Keratinocyte (primary cell): Measurements from ENCODE around the gene B9D2. TPM values are rescaled to one million over a fixed set of nuclear protein-coding genes. Genes with fewer than 3 reads are reported as not detected.
"Not testable (repeated sequence)": the region's sequence is repeated elsewhere in the genome, so short reads cannot be mapped to it uniquely, and the experiment has no call there.

Source experiments
- DNase-seq: peaks from one replicate; pipeline ENCODE4 v3.0.0-alpha.2; 2011; ENCODE audit warnings: low read depth, missing footprints, low spot score
- FAIRE-seq: peaks from 2 replicates; lab custom pipeline; 2011; peaks lifted over from hg19 to GRCh38; lab: Jason Lieb, UNC
- H2AFZ ChIP-seq: 2 replicates; pipeline ENCODE4 v1.6.0; 2012; ENCODE audit warnings: low read length, control low read depth, inconsistent platforms; ENCODE audit not compliant: control insufficient read depth
- H3K27ac ChIP-seq: 2 replicates; pipeline ENCODE4 v1.5.1; 2011; ENCODE audit warnings: low read length; ENCODE audit not compliant: control insufficient read depth, insufficient read depth
- H3K27me3 ChIP-seq: 3 replicates; pipeline ENCODE4 v1.6.0; 2011; ENCODE audit warnings: low read length; ENCODE audit not compliant: control insufficient read depth, insufficient read depth; ENCODE audit errors: extremely low read depth
- H3K36me3 ChIP-seq, 2 experiments: 2 replicates in 1 of 2; 3 replicates in 1 of 2; pipeline ENCODE4 v1.5.1; 2011; ENCODE audit warnings: low read length in 2 of 2, mild to moderate bottlenecking in 1 of 2; ENCODE audit not compliant: control insufficient read depth in 2 of 2, insufficient read depth in 2 of 2; ENCODE audit errors: extremely low read depth in 1 of 2
- H3K4me1 ChIP-seq: 3 replicates; pipeline ENCODE4 v1.5.1; 2011; ENCODE audit warnings: low read length; ENCODE audit not compliant: control insufficient read depth, insufficient read depth; ENCODE audit errors: extremely low read depth
- H3K4me2 ChIP-seq: 3 replicates; pipeline ENCODE4 v1.6.0; 2011; ENCODE audit warnings: low read depth, low read length; ENCODE audit not compliant: control insufficient read depth, insufficient read depth; ENCODE audit errors: extremely low read depth
- H3K4me3 ChIP-seq, 3 experiments: fragments of 200-600 bp in 1 of 3; sonication (generic) in 1 of 3; 2 replicates in 2 of 3; 3 replicates in 1 of 3; pipeline ENCODE4 v1.5.1; 2011 to 2016; ENCODE audit warnings: low read length in 3 of 3, mild to moderate bottlenecking in 3 of 3, control low read depth in 2 of 3, inconsistent platforms in 1 of 3, low read depth in 1 of 3, mixed read lengths in 1 of 3, mixed run types in 1 of 3, moderate library complexity in 1 of 3; ENCODE audit not compliant: control insufficient read depth in 2 of 3, insufficient read depth in 2 of 3; ENCODE audit errors: extremely low read depth in 1 of 3
- H3K79me2 ChIP-seq: 2 replicates; pipeline ENCODE4 v1.6.0; 2012; ENCODE audit warnings: low read length; ENCODE audit not compliant: control insufficient read depth, insufficient read depth
- H3K9ac ChIP-seq: 3 replicates; pipeline ENCODE4 v1.6.0; 2011; ENCODE audit warnings: low read length; ENCODE audit not compliant: control insufficient read depth, insufficient read depth; ENCODE audit errors: extremely low read depth
- H3K9me1 ChIP-seq: 3 replicates; pipeline ENCODE4 v1.6.0; 2011; ENCODE audit warnings: low read length; ENCODE audit not compliant: control insufficient read depth, insufficient read depth; ENCODE audit errors: extremely low read depth
- H3K9me3 ChIP-seq: 2 replicates; pipeline ENCODE4 v1.5.1; 2012; ENCODE audit warnings: low read depth, low read length; ENCODE audit not compliant: control insufficient read depth
- H4K20me1 ChIP-seq: 3 replicates; pipeline ENCODE4 v1.6.0; 2011; ENCODE audit warnings: low read length; ENCODE audit not compliant: control insufficient read depth, insufficient read depth; ENCODE audit errors: extremely low read depth
- CTCF ChIP-seq, 3 experiments: IDR thresholded peaks in 1 of 3; conservative IDR thresholded peaks in 1 of 3; optimal IDR thresholded peaks in 1 of 3; 2 replicates in 2 of 3; 3 replicates in 1 of 3; pipeline versions ENCODE3 to v1.5.1; 2011; ENCODE audit warnings: low read length in 3 of 3, mild to moderate bottlenecking in 3 of 3, moderate library complexity in 2 of 3, control low read depth in 1 of 3, inconsistent platforms in 1 of 3; ENCODE audit not compliant: insufficient read depth in 2 of 3; ENCODE audit errors: extremely low read depth in 1 of 3
- EZH2 ChIP-seq: IDR thresholded peaks from one replicate; pipeline ENCODE4 v1.6.1; 2012; ENCODE audit warnings: inconsistent platforms, mild to moderate bottlenecking, low read length, moderate library complexity
- dilution Hi-C: fragments of 300-500 bp; cut with MboI; formaldehyde crosslinking; loops from one replicate; pipeline ENCODE4 v1.7.0; 2020; ENCODE audit warnings: low sequenced_read_pairs; ENCODE audit not compliant: extremely low pct_ligation_motif_present
- polyA plus RNA-seq, 5 experiments: library from polyadenylated mRNA; depleted of rRNA in 3 of 5; stranded (reverse) in 3 of 5; stranded (forward) in 1 of 5; unstranded in 1 of 5; fragments of >200 nt; gene quantifications; 1 replicate in 1 of 5; 2 replicates in 3 of 5; 3 replicates in 1 of 5; pipeline versions ENCODE4 v1.2.1 to v1.2.3, GENCODE V29; 2011 to 2012; ENCODE audit warnings: missing spikeins in 2 of 5, low read depth in 1 of 5, low replicate concordance in 1 of 5

The B9D2 gene
- polyA plus RNA-seq, 1 donor (not counting 4 experiments of a cell fraction or from before 2014, with no cell fraction given) = 2.8 TPM

GRCh38 chr19:41350735-41351338 lies 13.1 kb downstream of the B9D2 start:
- H3K27me3 ChIP-seq = no peaks in the 10 kb centered on the region
- peaks cover 37% of the 10 kb centered on the region for H3K79me2 ChIP-seq
- no peaks in the 10 kb centered on the region for H3K9me3 ChIP-seq
- H4K20me1 ChIP-seq = peaks cover 3% of the 10 kb centered on the region
- H3K4me3 ChIP-seq = peak overlapping the region; percentile 68 to 87 (median 86)
- H2AFZ ChIP-seq = peak overlapping the region; percentile 50
- FAIRE-seq = peak; percentile 74
- peaks cover 5% of the 10 kb centered on the region for H3K9me1 ChIP-seq
- peak overlapping the region; percentile 99 for H3K4me2 ChIP-seq
- H3K9ac ChIP-seq = peak overlapping the region; percentile 77
- no peak for DNase-seq
- dilution Hi-C loops = no loop called here
- H3K36me3 ChIP-seq = peaks cover 4 to 22% of the 10 kb centered on the region in 2 experiments
- H3K27ac ChIP-seq = peak overlapping the region; percentile 69
- no peak for TF ChIP-seq CTCF (optimal IDR thresholded peaks at IDR 0.05 in 1 of 3, IDR thresholded peaks at IDR 0.05 in 1 of 3, conservative IDR thresholded peaks at IDR 0.05 in 1 of 3; ENCODE audit: extremely low read depth in 1 of 3, insufficient read depth in 2 of 3, low read length in 3 of 3)
- no peak for TF ChIP-seq EZH2
- peaks cover 7% of the 10 kb centered on the region for H3K4me1 ChIP-seq

GRCh38 chr19:41346916-41347315 lies 17.0 kb downstream of the B9D2 start:
- H3K4me2 ChIP-seq, DNase-seq, FAIRE-seq, H3K27me3 ChIP-seq, H3K4me1 ChIP-seq, H3K4me3 ChIP-seq, H3K9me1 ChIP-seq, H3K9ac ChIP-seq, H3K27ac ChIP-seq, H4K20me1 ChIP-seq, H2AFZ ChIP-seq, dilution Hi-C loops, H3K9me3 ChIP-seq: not testable (repeated sequence)
- Histone ChIP-seq H3K79me2 (peaks cover 25% of the 10 kb centered on the region), H3K36me3 (peaks cover 23 to 25% of the 10 kb centered on the region in 2 experiments)

GRCh38 chr19:41344162-41344561 lies 19.8 kb downstream of the B9D2 start:
- Histone ChIP-seq H3K27ac (no peak overlapping the region), H4K20me1 (no peaks in the 10 kb centered on the region), H3K9ac (no peak overlapping the region), H3K4me1 (no peaks in the 10 kb centered on the region), H3K36me3 (peaks cover 26 to 33% of the 10 kb centered on the region in 2 experiments), H3K79me2 (peaks cover 4% of the 10 kb centered on the region), H3K4me3 (no peak overlapping the region), H3K27me3 (no peaks in the 10 kb centered on the region), H3K9me1 (peaks cover 4% of the 10 kb centered on the region), H2AFZ (no peak overlapping the region), H3K9me3 (no peaks in the 10 kb centered on the region), H3K4me2 (no peak overlapping the region)
- DNase-seq (no peak), FAIRE-seq (no peak)
- dilution Hi-C loops = no loop called here
- no peak for TF ChIP-seq CTCF (optimal IDR thresholded peaks at IDR 0.05 in 1 of 3, IDR thresholded peaks at IDR 0.05 in 1 of 3, conservative IDR thresholded peaks at IDR 0.05 in 1 of 3; ENCODE audit: extremely low read depth in 1 of 3, insufficient read depth in 2 of 3, low read length in 3 of 3)
- no peak for TF ChIP-seq EZH2
